Measurements from ENCODE around the gene RABAC1. TPM values are rescaled to one million over a fixed set of nuclear protein-coding genes. Genes with fewer than 3 reads are reported as not detected.

RABAC1 gene
- total and polyA plus RNA-seq, 10 of the 15 experiments (the other 5 are each of a cell fraction or from before 2014, with no cell fraction given), result 10.9 to 115 (median 49.2) TPM

- TF ChIP-seq ETV6 (conservative IDR thresholded peaks at IDR 0.05 in 1 of 2, IDR thresholded peaks at IDR 0.05 in 1 of 2; ENCODE audit: borderline replicate concordance in 1 of 2, low read depth in 1 of 2) (peak in 1 of 2 experiments; percentile 51; a peak in 1 of 4 replicates), ZZZ3 (IDR thresholded peaks at IDR 0.05; ENCODE audit: control insufficient read depth, insufficient read length, low read depth) (no peak)
These were observed 35.9 kb downstream of the RABAC1 start (continued) for GRCh38 chr19:41923045-41923788.

GRCh38 chr19:41922585-41922984 lies 36.5 kb downstream of the RABAC1 start:
- ChIA-PET SMC1A (ENCODE audit: uncharacterized antibody, unreplicated experiment) (no interaction called here), CTCF (no interaction called here), POLR2A (interaction anchor here (0.6 kb wide), 1 partner anchor 47 kb away, joined by 3 read pairs; no protein-coding TSS in a partner anchor), RAD21 (ENCODE audit: unreplicated experiment) (no interaction called here)
- no peak for TF ChIP-seq ZNF24 (IDR thresholded peaks at IDR 0.05)
- Histone ChIP-seq H3K9me3 (replicated peaks; ENCODE audit: control insufficient read depth, insufficient read depth, low read length) (no peaks in the 10 kb centered on the region; the same call in 2 of the 3 replicates), H3K4me1 (ENCODE audit: control insufficient read depth, insufficient read depth, low read length) (peaks cover 2% of the 10 kb centered on the region; the same call in 1 of the 2 replicates), H3K27ac (ENCODE audit: control insufficient read depth, insufficient read depth) (no peak overlapping the region), H3K4me3 (no peak overlapping the region), H2AFZ (ENCODE audit: control insufficient read depth, low read depth, low read length) (no peak overlapping the region), H4K20me1 (ENCODE audit: control insufficient read depth, insufficient read depth) (no peaks in the 10 kb centered on the region), H3K36me3 (ENCODE audit: control insufficient read depth in 2 of 2, insufficient read depth in 2 of 2, low read length in 1 of 2) (no peaks in the 10 kb centered on the region), H3K79me2 (ENCODE audit: control insufficient read depth, insufficient read depth, low read length) (no peaks in the 10 kb centered on the region), H3K4me2 (ENCODE audit: control insufficient read depth, insufficient read depth) (no peak overlapping the region), H3K9ac (ENCODE audit: control insufficient read depth, insufficient read depth, low read length) (no peak overlapping the region), H3K27me3 (replicated peaks in 1 of 2; ENCODE audit: control insufficient read depth in 2 of 2, insufficient read depth in 2 of 2, low read length in 1 of 2) (peaks cover 5 to 6% of the 10 kb centered on the region in 2 experiments; a peak in 3 of 4 replicates)
- in situ Hi-C loops (cut with MboI), result no loop called here
- FAIRE-seq (no peak), DNase-seq (ENCODE audit: low read depth, low spot score) (no peak), ATAC-seq (no peak)
- no TSS peak for BruUV-seq (replicated peaks)
- WGBS (ENCODE audit: insufficient coverage, insufficient replicate concordance, low lambda C conversion rate, missing lambda C conversion rate), result 64% methylated on average over 15 of the region's 18 CpGs
- intact Hi-C loops (cut with micrococcal nuclease; ENCODE audit: unreplicated experiment), result no loop called here
